CD4-positive, CD25-positive, alpha-beta regulatory T cell (primary cell): Measurements from ENCODE around the gene ALPG. TPM values are rescaled to one million over a fixed set of nuclear protein-coding genes. Genes with fewer than 3 reads are reported as not detected.
"Not testable (repeated sequence)": the region's sequence is repeated elsewhere in the genome, so short reads cannot be mapped to it uniquely, and the experiment has no call there.

Experiments
- ATAC-seq, 2 donors: fragments of 150-1000 bp; cut with Tn5 transposase; one replicate each; pipeline ENCODE4 v1.10.0; 2021; ENCODE audit warnings: low read depth in 2 of 2, moderate number of reproducible peaks in 2 of 2, moderate library complexity in 1 of 2
- DNase-seq, 3 donors: peaks; one replicate each; pipeline versions ENCODE4 v3.0.0 to v3.0.0-alpha.2; 2012 to 2022; ENCODE audit warnings: mixed read lengths in 1 of 3
- H3K27ac ChIP-seq: one replicate; pipeline ENCODE4 v1.7.0; 2013; ENCODE audit warnings: mild to moderate bottlenecking, low read length; ENCODE audit not compliant: insufficient read depth, poor library complexity, severe bottlenecking
- H3K27me3 ChIP-seq: one replicate; pipeline ENCODE4 v1.7.0; 2013; ENCODE audit warnings: low read length; ENCODE audit not compliant: control insufficient read depth, insufficient read depth
- H3K36me3 ChIP-seq: one replicate; pipeline ENCODE4 v1.7.0; 2013; ENCODE audit warnings: mild to moderate bottlenecking, low read length, moderate library complexity; ENCODE audit not compliant: control insufficient read depth, insufficient read depth
- H3K4me1 ChIP-seq: 2 replicates; pipeline ENCODE4 v1.7.0; 2013; ENCODE audit warnings: mild to moderate bottlenecking, low read length; ENCODE audit not compliant: insufficient read depth, control insufficient read depth, poor library complexity, severe bottlenecking
- H3K4me3 ChIP-seq: one replicate; pipeline ENCODE4 v1.7.0; 2013; ENCODE audit warnings: low read depth, mild to moderate bottlenecking, low read length, moderate library complexity
- H3K9me3 ChIP-seq, 2 experiments: 1 replicate in 1 of 2; 2 replicates in 1 of 2; pipeline ENCODE4 v1.7.0; 2013; ENCODE audit warnings: low read length in 2 of 2, mild to moderate bottlenecking in 1 of 2, moderate library complexity in 1 of 2; ENCODE audit not compliant: control insufficient read depth in 2 of 2
- H3K27ac Mint-ChIP-seq, 3 donors: one replicate each; pipeline ENCODE4 v1.8.0; 2020 to 2022; ENCODE audit warnings: mild to moderate bottlenecking in 3 of 3, mixed read lengths in 3 of 3, moderate library complexity in 2 of 3
- H3K27me3 Mint-ChIP-seq: one replicate; pipeline ENCODE4 v1.8.0; 2022; ENCODE audit warnings: mild to moderate bottlenecking, mixed read lengths
- H3K36me3 Mint-ChIP-seq: one replicate; pipeline ENCODE4 v1.8.0; 2020; ENCODE audit warnings: mixed read lengths
- H3K4me1 Mint-ChIP-seq, 4 donors: one replicate each; pipeline ENCODE4 v1.8.0; 2020 to 2022; ENCODE audit warnings: mixed read lengths in 4 of 4, mild to moderate bottlenecking in 1 of 4
- H3K4me3 Mint-ChIP-seq, 4 donors: one replicate each; pipeline ENCODE4 v1.8.0; 2020 to 2022; ENCODE audit warnings: mild to moderate bottlenecking in 4 of 4, mixed read lengths in 4 of 4, moderate library complexity in 3 of 4
- H3K9me3 Mint-ChIP-seq, 7 donors: one replicate each; pipeline ENCODE4 v1.8.0; 2020 to 2022; ENCODE audit warnings: mixed read lengths in 7 of 7, mild to moderate bottlenecking in 3 of 7, moderate library complexity in 2 of 7
- polyA plus RNA-seq, 4 donors: library from polyadenylated mRNA; unstranded; fragments of 300-500 nt; fragmentation: Illumina TruSeq; gene quantifications; one replicate each; pipeline ENCODE4 v1.2.3, GENCODE V29; 2021
- total RNA-seq: library from RNA; stranded (reverse); gene quantifications from one replicate; pipeline ENCODE4 v1.2.3, GENCODE V29; 2022

The ALPG gene
- total and polyA plus RNA-seq, 5 donors from 2014 or later = not detected

DNA sequence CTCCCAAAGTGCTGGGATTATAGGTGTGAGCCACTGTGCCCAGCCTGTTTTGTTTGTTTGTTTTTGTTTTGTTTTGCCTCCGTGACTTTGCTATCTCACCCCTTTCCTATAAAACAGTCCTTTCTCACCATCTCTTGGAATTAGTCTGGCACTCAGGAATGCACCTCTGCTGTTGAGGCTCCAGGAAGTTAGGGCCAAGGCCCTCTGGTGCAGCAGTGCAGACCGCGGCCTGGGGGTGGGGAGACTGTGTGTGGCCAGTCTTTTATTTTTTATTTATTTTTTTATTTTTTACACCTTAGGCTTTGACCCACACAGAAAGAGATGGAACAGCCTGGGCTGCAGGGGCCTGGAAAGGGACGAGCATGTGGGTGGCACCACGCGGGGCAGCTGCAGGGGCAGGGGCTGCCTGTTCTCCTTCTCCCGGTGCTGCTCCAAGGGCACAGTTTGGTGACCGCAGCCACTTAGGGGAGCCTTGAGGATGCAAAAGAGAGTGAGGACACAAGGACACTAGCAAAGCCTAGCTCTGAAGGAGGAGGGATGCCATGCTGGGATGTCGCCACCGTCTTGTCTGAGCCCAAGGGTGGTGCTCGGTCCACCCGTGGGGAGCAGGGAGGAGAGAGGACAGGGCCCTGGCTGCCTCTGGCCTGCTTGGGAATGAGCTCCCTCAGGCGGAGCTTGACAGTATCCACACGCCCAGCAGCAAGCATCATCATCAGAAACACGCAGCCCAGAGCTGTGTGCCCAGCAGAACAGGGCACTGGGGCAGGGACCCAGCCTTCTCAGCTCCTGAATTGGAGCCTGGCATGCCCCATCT lies 29.9 kb downstream of the ALPG start:
- Histone ChIP-seq H3K27ac (no peak overlapping the region), H3K9me3 (no peaks in the 10 kb centered on the region), H3K4me3 (no peak overlapping the region), H3K36me3 (no peaks in the 10 kb centered on the region), H3K27me3 (no peaks in the 10 kb centered on the region), H3K4me1 (no peaks in the 10 kb centered on the region)
- H3K36me3 Mint-ChIP-seq = no peaks in the 10 kb centered on the region
- ATAC-seq (no peak), DNase-seq (no peak)
- H3K27ac Mint-ChIP-seq = peak overlapping the region in 1 of 3 donors; percentile 53
- peaks cover 0 to 11% (median 0%) of the 10 kb centered on the region in 4 donors for H3K4me1 Mint-ChIP-seq
- no peak overlapping the region for H3K4me3 Mint-ChIP-seq
- no peaks in the 10 kb centered on the region for H3K27me3 Mint-ChIP-seq
- H3K9me3 Mint-ChIP-seq = peaks cover 0 to 2% (median 0%) of the 10 kb centered on the region in 7 donors

DNA sequence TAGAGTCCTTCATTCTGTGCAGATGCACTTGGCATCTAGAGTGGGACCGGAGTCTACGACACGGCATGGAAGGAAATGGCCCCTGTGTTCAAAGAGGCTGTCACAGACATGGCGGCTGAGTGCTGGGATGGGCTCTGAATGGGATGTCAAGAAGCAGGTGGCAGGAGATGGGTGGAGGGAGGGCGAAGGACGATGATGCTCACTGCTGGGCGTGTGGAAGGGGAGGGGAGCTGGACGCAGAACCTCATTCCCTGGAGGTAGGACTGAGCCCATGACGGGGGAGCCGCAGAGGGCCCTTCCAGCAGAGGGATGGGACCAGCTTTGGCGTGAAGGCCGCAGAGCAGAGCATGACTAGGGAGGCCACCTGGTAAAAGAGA lies 30.5 kb downstream of the ALPG start:
- no peak overlapping the region for H3K27ac Mint-ChIP-seq
- no peaks in the 10 kb centered on the region for H3K36me3 Mint-ChIP-seq
- peaks cover 0 to 2% (median 0%) of the 10 kb centered on the region in 7 donors for H3K9me3 Mint-ChIP-seq
- H3K4me1 Mint-ChIP-seq = peaks cover 0 to 11% (median 0%) of the 10 kb centered on the region in 4 donors
- Histone ChIP-seq H3K27ac (no peak overlapping the region), H3K27me3 (no peaks in the 10 kb centered on the region), H3K4me3 (no peak overlapping the region), H3K9me3 (no peaks in the 10 kb centered on the region), H3K4me1 (no peaks in the 10 kb centered on the region), H3K36me3 (no peaks in the 10 kb centered on the region)
- no peaks in the 10 kb centered on the region for H3K27me3 Mint-ChIP-seq
- no peak for ATAC-seq
- H3K4me3 Mint-ChIP-seq = no peak overlapping the region
- no peak for DNase-seq

DNA sequence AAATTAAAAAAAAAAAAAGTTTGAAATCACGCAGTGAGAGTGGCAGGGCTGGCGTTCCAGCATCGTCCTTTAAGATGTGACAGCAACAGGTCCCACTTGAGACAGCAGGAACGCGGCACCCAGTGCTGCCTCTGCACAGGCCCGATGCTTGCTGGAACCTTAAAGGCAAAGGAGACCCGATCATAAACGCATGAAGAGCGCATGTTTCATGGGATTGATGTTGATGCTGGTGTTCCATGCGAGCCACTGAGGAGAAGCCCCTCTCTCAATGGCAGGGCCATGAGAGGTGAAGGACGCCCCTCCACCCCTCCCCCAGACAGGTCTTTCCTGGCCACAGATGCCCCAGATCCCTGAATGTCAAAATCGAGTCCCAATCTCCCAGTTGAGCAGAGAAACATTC lies 31.4 kb downstream of the ALPG start:
- H3K27me3 ChIP-seq = no peaks in the 10 kb centered on the region
- DNase-seq (no peak), ATAC-seq (no peak)
- no peaks in the 10 kb centered on the region for H3K9me3 ChIP-seq
- no peaks in the 10 kb centered on the region for H3K27me3 Mint-ChIP-seq
- no peak overlapping the region for H3K4me3 ChIP-seq
- no peaks in the 10 kb centered on the region for H3K4me1 ChIP-seq
- H3K27ac ChIP-seq = no peak overlapping the region
- H3K36me3 ChIP-seq = no peaks in the 10 kb centered on the region
- peaks cover 0 to 2% (median 0%) of the 10 kb centered on the region in 7 donors for H3K9me3 Mint-ChIP-seq
- no peak overlapping the region for H3K4me3 Mint-ChIP-seq
- peaks cover 0 to 11% (median 0%) of the 10 kb centered on the region in 4 donors for H3K4me1 Mint-ChIP-seq
- no peak overlapping the region for H3K27ac Mint-ChIP-seq
- H3K36me3 Mint-ChIP-seq = no peaks in the 10 kb centered on the region

- H3K4me1 Mint-ChIP-seq = peaks cover 0 to 11% (median 0%) of the 10 kb centered on the region in 4 donors
- H3K36me3 Mint-ChIP-seq = no peaks in the 10 kb centered on the region
- Histone ChIP-seq H3K4me1 (no peaks in the 10 kb centered on the region), H3K27me3 (no peaks in the 10 kb centered on the region), H3K4me3 (no peak overlapping the region), H3K27ac (no peak overlapping the region), H3K9me3 (no peaks in the 10 kb centered on the region), H3K36me3 (no peaks in the 10 kb centered on the region)
- H3K27ac Mint-ChIP-seq = no peak overlapping the region
- peak in 2 of 3 donors; percentile 12 to 15 for DNase-seq
- peaks cover 0 to 2% (median 0%) of the 10 kb centered on the region in 7 donors for H3K9me3 Mint-ChIP-seq
- H3K27me3 Mint-ChIP-seq = no peaks in the 10 kb centered on the region
- peak in 1 of 2 donors; percentile 19 for ATAC-seq
- no peak overlapping the region for H3K4me3 Mint-ChIP-seq
Measured at GRCh38 chr2:232438951-232439757, 32.5 kb downstream of the ALPG start.

GRCh38 chr2:232439758-232440135 lies 33.1 kb downstream of the ALPG start:
- Histone ChIP-seq H3K27ac (no peak overlapping the region), H3K9me3 (no peaks in the 10 kb centered on the region), H3K4me3 (no peak overlapping the region), H3K4me1 (no peaks in the 10 kb centered on the region), H3K36me3 (no peaks in the 10 kb centered on the region), H3K27me3 (no peaks in the 10 kb centered on the region)
- DNase-seq = peak in 1 of 3 donors; percentile 11
- Mint-ChIP-seq H3K4me3 (peak overlapping the region in 1 of 4 donors; percentile 71), H3K9me3 (peaks cover 0 to 2% (median 0%) of the 10 kb centered on the region in 7 donors), H3K4me1 (peaks cover 0 to 11% (median 0%) of the 10 kb centered on the region in 4 donors), H3K36me3 (no peaks in the 10 kb centered on the region), H3K27ac (peak overlapping the region in 1 of 3 donors; percentile 70), H3K27me3 (no peaks in the 10 kb centered on the region)
- ATAC-seq = no peak

GRCh38 chr2:232440220-232441018 lies 33.8 kb downstream of the ALPG start:
- peak overlapping the region in 1 of 4 donors; percentile 46 for H3K4me3 Mint-ChIP-seq

GRCh38 chr2:232441147-232441651 lies 34.6 kb downstream of the ALPG start:
- no peak for DNase-seq

More at GRCh38 chr2:232440220-232441018, 33.8 kb downstream of the ALPG start:
- not testable (repeated sequence) for H3K36me3 Mint-ChIP-seq, H3K9me3 Mint-ChIP-seq, H3K9me3 ChIP-seq, H3K27ac ChIP-seq, H3K36me3 ChIP-seq, H3K27me3 ChIP-seq, H3K4me1 ChIP-seq, H3K27ac Mint-ChIP-seq, H3K27me3 Mint-ChIP-seq, H3K4me3 ChIP-seq
- DNase-seq (peak; percentile 66 to 83 (median 77)), ATAC-seq (peak; percentile 80 to 87)
- H3K4me1 Mint-ChIP-seq = peaks cover 0 to 11% (median 0%) of the 10 kb centered on the region in 4 donors

More at GRCh38 chr2:232441147-232441651, 34.6 kb downstream of the ALPG start:
- no peak overlapping the region for H3K4me3 Mint-ChIP-seq
- no peaks in the 10 kb centered on the region for H3K27me3 ChIP-seq
- H3K9me3 Mint-ChIP-seq = peaks cover 0 to 1% (median 0%) of the 10 kb centered on the region in 7 donors
- no peaks in the 10 kb centered on the region for H3K36me3 Mint-ChIP-seq
- H3K27ac ChIP-seq = no peak overlapping the region
- no peaks in the 10 kb centered on the region for H3K4me1 ChIP-seq
- H3K27ac Mint-ChIP-seq = no peak overlapping the region
- no peaks in the 10 kb centered on the region for H3K9me3 ChIP-seq
- no peaks in the 10 kb centered on the region for H3K36me3 ChIP-seq
- H3K4me1 Mint-ChIP-seq = peaks cover 0 to 11% (median 0%) of the 10 kb centered on the region in 4 donors
- H3K27me3 Mint-ChIP-seq = no peaks in the 10 kb centered on the region
- no peak for ATAC-seq
- H3K4me3 ChIP-seq = no peak overlapping the region
